GM12878 (cell line): ENCODE measurements around the gene LRRC52. TPM values are rescaled to one million over a fixed set of nuclear protein-coding genes. Genes with fewer than 3 reads are reported as not detected.

Experiments
- ATAC-seq: fragments of 200-7000 bp; cut with Tn5 transposase; 3 replicates; pipeline ENCODE4 v1.9.1; 2020; ENCODE audit warnings: mild to moderate bottlenecking, moderate library complexity
- BruUV-seq: library from RNA; stranded (reverse); fragments of 400-500 nt; replicated peaks from 2 replicates; lab custom pipeline; 2021; lab: Mats Ljungman, UMichigan
- CTCF ChIA-PET: fragments of 300-600 bp; sonication (Branson Sonifier 250); formaldehyde crosslinking; extraction: SDS; loops from one replicate; lab custom pipeline; 2021; ENCODE audit warnings: inconsistent platforms; lab: Yijun Ruan, JAX
- POLR2A ChIA-PET: fragments of 350-600 bp; formaldehyde crosslinking; extraction: SDS; loops from one replicate; lab custom pipeline; 2021; ENCODE audit warnings: inconsistent platforms; lab: Charles Lee
- RAD21 ChIA-PET: fragments of 300-600 bp; sonication (Branson Sonifier 250); formaldehyde crosslinking; loops from one replicate; lab custom pipeline; 2023; ENCODE audit warnings: antibody characterized with exemption; ENCODE audit not compliant: unreplicated experiment; lab: Charles Lee
- SMC1A ChIA-PET: fragments of 300-600 bp; sonication (Branson Sonifier 250); formaldehyde crosslinking; loops from one replicate; lab custom pipeline; 2023; ENCODE audit not compliant: unreplicated experiment, uncharacterized antibody; lab: Charles Lee
- DNase-seq: peaks from one replicate; pipeline ENCODE4 v3.0.0-alpha.2; 2011; ENCODE audit warnings: low read depth, low spot score
- FAIRE-seq: peaks from 3 replicates; lab custom pipeline; 2011; peaks lifted over from hg19 to GRCh38; lab: Jason Lieb, UNC
- H2AFZ ChIP-seq: 2 replicates; pipeline ENCODE4 v1.6.0; 2011; ENCODE audit warnings: low read depth, low read length, control low read depth; ENCODE audit not compliant: control insufficient read depth
- H3K27ac ChIP-seq: 2 replicates; pipeline ENCODE4 v1.5.1; 2011; ENCODE audit warnings: control low read depth; ENCODE audit not compliant: control insufficient read depth, insufficient read depth
- H3K27me3 ChIP-seq, 2 experiments: replicated peaks in 1 of 2; 2 replicates each; pipeline versions ENCODE4 v1.6.0 to v1.6.1; 2011; ENCODE audit warnings: low read length in 1 of 2; ENCODE audit not compliant: control insufficient read depth in 2 of 2, insufficient read depth in 2 of 2
- H3K36me3 ChIP-seq, 2 experiments: 2 replicates each; pipeline ENCODE4 v1.5.1; 2011; ENCODE audit warnings: low read length in 1 of 2; ENCODE audit not compliant: control insufficient read depth in 2 of 2, insufficient read depth in 2 of 2
- H3K4me1 ChIP-seq: 2 replicates; pipeline ENCODE4 v1.6.1; 2011; ENCODE audit warnings: mild to moderate bottlenecking, low read length, moderate library complexity, mixed read lengths; ENCODE audit not compliant: control insufficient read depth, insufficient read depth
- H3K4me2 ChIP-seq: 2 replicates; pipeline ENCODE4 v1.6.0; 2011; ENCODE audit warnings: control low read depth; ENCODE audit not compliant: control insufficient read depth, insufficient read depth
- H3K4me3 ChIP-seq: fragments of 200-600 bp; sonication (generic); 2 replicates; pipeline ENCODE4 v1.5.1; 2016
- H3K79me2 ChIP-seq: 2 replicates; pipeline ENCODE4 v1.6.0; 2011; ENCODE audit warnings: low read length; ENCODE audit not compliant: control insufficient read depth, insufficient read depth
- H3K9ac ChIP-seq: 2 replicates; pipeline ENCODE4 v1.8.0; 2011; ENCODE audit warnings: low read length, control low read depth, mixed read lengths; ENCODE audit not compliant: control insufficient read depth, insufficient read depth
- H3K9me3 ChIP-seq: replicated peaks from 3 replicates; pipeline ENCODE4 v1.5.1; 2011; ENCODE audit warnings: mild to moderate bottlenecking, low read length; ENCODE audit not compliant: control insufficient read depth, insufficient read depth
- H4K20me1 ChIP-seq: 2 replicates; pipeline ENCODE4 v1.6.0; 2011; ENCODE audit not compliant: control insufficient read depth, insufficient read depth
- ASH2L ChIP-seq: fragments of 300-600, 200-600 bp; sonication (generic); IDR thresholded peaks from 2 replicates; pipeline ENCODE4 v1.6.1; 2017; ENCODE audit warnings: low read depth, mild to moderate bottlenecking, borderline replicate concordance
- BMI1 ChIP-seq: fragments of 450-650 bp; IDR thresholded peaks from 2 replicates; pipeline ENCODE4 v1.6.1; 2016; ENCODE audit warnings: mild to moderate bottlenecking, moderate library complexity, borderline replicate concordance
- CBX3 ChIP-seq: fragments of 200-600 bp; sonication (generic); IDR thresholded peaks from 2 replicates; pipeline ENCODE4 v1.6.1; 2016; ENCODE audit warnings: low read depth, borderline replicate concordance
- NFYA ChIP-seq: IDR thresholded peaks from 2 replicates; pipeline ENCODE4 v1.6.1; 2011; ENCODE audit warnings: low read depth, mild to moderate bottlenecking, low read length, improper control_type of control experiment, borderline replicate concordance
- NR2C2 ChIP-seq: IDR thresholded peaks from 2 replicates; pipeline ENCODE4 v1.6.1; 2011; ENCODE audit warnings: borderline replicate concordance, low read depth; ENCODE audit not compliant: control insufficient read depth, insufficient read length
- NRF1 ChIP-seq: conservative IDR thresholded peaks from 2 replicates; pipeline ENCODE4 v1.6.1; 2011; ENCODE audit warnings: mild to moderate bottlenecking, low read depth, low read length, improper control_type of control experiment
- PAX5 ChIP-seq: IDR thresholded peaks from 2 replicates; pipeline ENCODE4 v1.6.1; 2011; ENCODE audit warnings: low read depth, low read length, borderline replicate concordance
- PML ChIP-seq: IDR thresholded peaks from 2 replicates; pipeline ENCODE4 v1.6.1; 2012; ENCODE audit warnings: low read length, inconsistent platforms
- SMARCA5 ChIP-seq: fragments of 450-650 bp; IDR thresholded peaks from 2 replicates; pipeline ENCODE4 v1.6.1; 2017; ENCODE audit warnings: mild to moderate bottlenecking
- TARDBP ChIP-seq: IDR thresholded peaks from 2 replicates; pipeline ENCODE4 v1.6.1; 2016; ENCODE audit warnings: borderline replicate concordance
- WGBS: methylation state at CpG from one replicate; pipeline ENCODE4 v1.1.6; 2016; ENCODE audit warnings: low lambda C conversion rate; ENCODE audit not compliant: insufficient replicate concordance, insufficient coverage; ENCODE audit errors: missing lambda C conversion rate; 5-methylcytosine and 5-hydroxymethylcytosine counted together
- in situ Hi-C: fragments of 300-500 bp; cut with MboI; formaldehyde crosslinking; loops from 9 replicates; pipeline ENCODE4 v1.14.3; 2018; ENCODE audit warnings: mixed read lengths
- intact Hi-C: fragments of 100-400 bp; cut with micrococcal nuclease; formaldehyde crosslinking; loops from one replicate; pipeline ENCODE4 v1.14.2; 2022; ENCODE audit not compliant: unreplicated experiment
- polyA plus RNA-seq, 11 experiments: library from polyadenylated mRNA; depleted of rRNA in 4 of 11; unstranded in 6 of 11; stranded (reverse) in 5 of 11; fragments of >200 nt; fragmentation: Nextera tagmentation in 4 of 11; fragmentation: Illumina TruSeq in 1 of 11; extraction: Ambion mirVana in 4 of 11; extraction: Trizol in 1 of 11; gene quantifications; 1 replicate in 1 of 11; 2 replicates in 10 of 11; pipeline versions ENCODE4 v1.2.1 to v1.2.3, GENCODE V29; 2011 to 2016; ENCODE audit warnings: inconsistent platforms in 2 of 11, missing spikeins in 2 of 11, low read depth in 1 of 11
- total RNA-seq, 4 experiments: library from RNA; depleted of rRNA in 3 of 4; stranded (reverse); fragments of >200 nt in 3 of 4; fragmentation: Illumina TruSeq in 1 of 4; extraction: Trizol in 1 of 4; gene quantifications; 2 replicates each; pipeline versions ENCODE4 v1.2.1 to v1.2.3, GENCODE V29; 2013 to 2021
- TF ChIP-seq, protein P1 (sequence below): fragments of 450-650 bp; IDR thresholded peaks from 2 replicates; pipeline ENCODE4 v1.6.1; 2016; ENCODE audit warnings: mild to moderate bottlenecking, moderate library complexity, borderline replicate concordance
- TF ChIP-seq, protein P2 (sequence below): fragments of 150-350 bp; IDR thresholded peaks from 2 replicates; pipeline ENCODE4 v1.6.1; 2014; ENCODE audit warnings: mild to moderate bottlenecking, low read depth, low read length
- TF ChIP-seq, protein P3 (sequence below): fragments of 450-650 bp; IDR thresholded peaks from 2 replicates; pipeline ENCODE4 v1.6.1; 2014; ENCODE audit warnings: mild to moderate bottlenecking

Gene LRRC52
- total and polyA plus RNA-seq, 10 of the 15 experiments (the other 5 are each of a cell fraction or from before 2014, with no cell fraction given), result not detected

DNA sequence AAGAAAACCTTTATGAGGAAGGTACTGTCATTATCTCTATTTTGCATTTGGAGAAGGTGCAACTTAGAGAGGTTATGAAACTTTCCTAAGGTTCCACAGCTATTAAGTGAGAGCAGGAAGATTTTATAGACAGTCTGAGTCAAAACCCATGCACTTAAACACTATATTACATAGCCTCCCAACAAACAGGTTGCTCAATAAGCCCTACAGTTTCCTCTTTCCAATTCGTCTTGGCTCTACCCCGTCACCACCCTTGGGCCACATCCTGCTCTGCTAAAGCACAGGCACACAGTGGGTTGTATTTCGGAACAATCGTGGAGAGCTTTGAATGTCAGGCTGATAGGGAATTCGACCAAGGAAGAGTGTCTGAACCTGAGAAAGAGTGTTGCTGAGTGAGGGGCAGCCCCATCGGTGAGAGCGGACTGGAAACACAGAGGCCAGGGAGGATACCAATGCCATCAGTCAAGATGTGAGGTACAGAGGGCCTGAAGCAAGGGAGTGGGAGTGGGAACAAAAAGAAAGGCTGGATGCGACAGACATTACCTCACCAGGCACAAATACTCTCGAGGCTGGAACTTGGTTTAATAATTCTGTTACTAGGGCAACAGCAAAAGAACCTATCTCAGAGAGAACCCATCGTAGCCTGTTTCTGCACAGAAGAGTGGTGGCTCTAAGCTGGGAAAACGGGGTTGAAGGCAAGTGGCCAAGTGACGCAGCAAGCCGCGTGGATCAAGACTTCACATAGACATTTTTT lies 6.3 kb upstream of the LRRC52 start:
- POLR2A ChIA-PET, result no interaction called here
- peaks cover 0 to 2% of the 10 kb centered on the region in 2 experiments; a peak in 2 of 4 replicates for H3K27me3 ChIP-seq
- 30% methylated on average over 14 of the region's 14 CpGs for WGBS
- SMC1A ChIA-PET, result no interaction called here
- CTCF ChIA-PET, result no interaction called here
- TF ChIP-seq BMI1, result no peak
- no peak for TF ChIP-seq PML
- TF ChIP-seq, protein P1, sequence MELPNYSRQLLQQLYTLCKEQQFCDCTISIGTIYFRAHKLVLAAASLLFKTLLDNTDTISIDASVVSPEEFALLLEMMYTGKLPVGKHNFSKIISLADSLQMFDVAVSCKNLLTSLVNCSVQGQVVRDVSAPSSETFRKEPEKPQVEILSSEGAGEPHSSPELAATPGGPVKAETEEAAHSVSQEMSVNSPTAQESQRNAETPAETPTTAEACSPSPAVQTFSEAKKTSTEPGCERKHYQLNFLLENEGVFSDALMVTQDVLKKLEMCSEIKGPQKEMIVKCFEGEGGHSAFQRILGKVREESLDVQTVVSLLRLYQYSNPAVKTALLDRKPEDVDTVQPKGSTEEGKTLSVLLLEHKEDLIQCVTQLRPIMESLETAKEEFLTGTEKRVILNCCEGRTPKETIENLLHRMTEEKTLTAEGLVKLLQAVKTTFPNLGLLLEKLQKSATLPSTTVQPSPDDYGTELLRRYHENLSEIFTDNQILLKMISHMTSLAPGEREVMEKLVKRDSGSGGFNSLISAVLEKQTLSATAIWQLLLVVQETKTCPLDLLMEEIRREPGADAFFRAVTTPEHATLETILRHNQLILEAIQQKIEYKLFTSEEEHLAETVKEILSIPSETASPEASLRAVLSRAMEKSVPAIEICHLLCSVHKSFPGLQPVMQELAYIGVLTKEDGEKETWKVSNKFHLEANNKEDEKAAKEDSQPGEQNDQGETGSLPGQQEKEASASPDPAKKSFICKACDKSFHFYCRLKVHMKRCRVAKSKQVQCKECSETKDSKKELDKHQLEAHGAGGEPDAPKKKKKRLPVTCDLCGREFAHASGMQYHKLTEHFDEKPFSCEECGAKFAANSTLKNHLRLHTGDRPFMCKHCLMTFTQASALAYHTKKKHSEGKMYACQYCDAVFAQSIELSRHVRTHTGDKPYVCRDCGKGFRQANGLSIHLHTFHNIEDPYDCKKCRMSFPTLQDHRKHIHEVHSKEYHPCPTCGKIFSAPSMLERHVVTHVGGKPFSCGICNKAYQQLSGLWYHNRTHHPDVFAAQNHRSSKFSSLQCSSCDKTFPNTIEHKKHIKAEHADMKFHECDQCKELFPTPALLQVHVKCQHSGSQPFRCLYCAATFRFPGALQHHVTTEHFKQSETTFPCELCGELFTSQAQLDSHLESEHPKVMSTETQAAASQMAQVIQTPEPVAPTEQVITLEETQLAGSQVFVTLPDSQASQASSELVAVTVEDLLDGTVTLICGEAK, result no peak
- TF ChIP-seq CBX3, result no peak
- no peak for TF ChIP-seq NR2C2
- no peak for TF ChIP-seq NRF1
- no peak for TF ChIP-seq ASH2L
- TF ChIP-seq NFYA, result no peak
- TF ChIP-seq SMARCA5, result no peak
- TF ChIP-seq, protein P2, sequence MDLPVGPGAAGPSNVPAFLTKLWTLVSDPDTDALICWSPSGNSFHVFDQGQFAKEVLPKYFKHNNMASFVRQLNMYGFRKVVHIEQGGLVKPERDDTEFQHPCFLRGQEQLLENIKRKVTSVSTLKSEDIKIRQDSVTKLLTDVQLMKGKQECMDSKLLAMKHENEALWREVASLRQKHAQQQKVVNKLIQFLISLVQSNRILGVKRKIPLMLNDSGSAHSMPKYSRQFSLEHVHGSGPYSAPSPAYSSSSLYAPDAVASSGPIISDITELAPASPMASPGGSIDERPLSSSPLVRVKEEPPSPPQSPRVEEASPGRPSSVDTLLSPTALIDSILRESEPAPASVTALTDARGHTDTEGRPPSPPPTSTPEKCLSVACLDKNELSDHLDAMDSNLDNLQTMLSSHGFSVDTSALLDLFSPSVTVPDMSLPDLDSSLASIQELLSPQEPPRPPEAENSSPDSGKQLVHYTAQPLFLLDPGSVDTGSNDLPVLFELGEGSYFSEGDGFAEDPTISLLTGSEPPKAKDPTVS, result no peak
- no peak for TF ChIP-seq PAX5
- TF ChIP-seq, protein P3, sequence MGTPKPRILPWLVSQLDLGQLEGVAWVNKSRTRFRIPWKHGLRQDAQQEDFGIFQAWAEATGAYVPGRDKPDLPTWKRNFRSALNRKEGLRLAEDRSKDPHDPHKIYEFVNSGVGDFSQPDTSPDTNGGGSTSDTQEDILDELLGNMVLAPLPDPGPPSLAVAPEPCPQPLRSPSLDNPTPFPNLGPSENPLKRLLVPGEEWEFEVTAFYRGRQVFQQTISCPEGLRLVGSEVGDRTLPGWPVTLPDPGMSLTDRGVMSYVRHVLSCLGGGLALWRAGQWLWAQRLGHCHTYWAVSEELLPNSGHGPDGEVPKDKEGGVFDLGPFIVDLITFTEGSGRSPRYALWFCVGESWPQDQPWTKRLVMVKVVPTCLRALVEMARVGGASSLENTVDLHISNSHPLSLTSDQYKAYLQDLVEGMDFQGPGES, result no peak
- TF ChIP-seq TARDBP, result no peak
- H3K9me3 ChIP-seq, result no peaks in the 10 kb centered on the region
- no peak for FAIRE-seq
- H3K36me3 ChIP-seq, result no peaks in the 10 kb centered on the region
- intact Hi-C loops, result no loop called here
- H3K4me3 ChIP-seq, result no peak overlapping the region
- H3K4me2 ChIP-seq, result no peak overlapping the region
- RAD21 ChIA-PET, result no interaction called here
- BruUV-seq, result no TSS peak
- ATAC-seq, result no peak
- no peak for DNase-seq
- no peaks in the 10 kb centered on the region for H3K4me1 ChIP-seq
- H2AFZ ChIP-seq, result no peak overlapping the region
- in situ Hi-C loops, result no loop called here
- H3K27ac ChIP-seq, result no peak overlapping the region
- H4K20me1 ChIP-seq, result no peaks in the 10 kb centered on the region
- H3K9ac ChIP-seq, result no peak overlapping the region
- no peaks in the 10 kb centered on the region for H3K79me2 ChIP-seq
